Erythroblast (primary cell): ENCODE data around the gene TALDO1.

Source experiments
- GATA1 ChIP-seq: IDR thresholded peaks from 2 replicates; pipeline ENCODE4 v1.6.1; 2011; ENCODE audit warnings: low read depth, mild to moderate bottlenecking, control low read depth, low read length, moderate library complexity
- POLR2A ChIP-seq: IDR thresholded peaks from 2 replicates; pipeline ENCODE4 v1.6.1; 2011; ENCODE audit warnings: mild to moderate bottlenecking, low read length

- TF ChIP-seq POLR2A: no peak
- no peak for TF ChIP-seq GATA1
Measured at GRCh38 chr11:772429-773390, 25.4 kb downstream of the TALDO1 start.
